SK-N-MC (cell line): Measurements from ENCODE around the gene PTDSS2.

Source experiments
- DNase-seq: peaks from one replicate; pipeline ENCODE4 v3.0.0-alpha.2; 2011; ENCODE audit warnings: low read depth, low spot score
- H3K27ac ChIP-seq: fragments of 200-600 bp; sonication (generic); 2 replicates; pipeline ENCODE4 v1.5.1; 2016; ENCODE audit warnings: mixed run types
- H3K36me3 ChIP-seq: fragments of 200-600 bp; sonication (generic); 2 replicates; pipeline ENCODE4 v1.6.1; 2017; ENCODE audit warnings: antibody characterized with exemption, low read length, mixed read lengths; ENCODE audit not compliant: insufficient read depth
- H3K4me3 ChIP-seq: fragments of 200-600 bp; sonication (generic); 2 replicates; pipeline ENCODE4 v1.5.1; 2016
- H3K9ac ChIP-seq: fragments of 200-600 bp; sonication (generic); 2 replicates; pipeline ENCODE4 v1.8.0; 2017; ENCODE audit warnings: mixed run types, mixed read lengths; ENCODE audit not compliant: insufficient read length
- H3K9me3 ChIP-seq: fragments of 200-600 bp; sonication (generic); 2 replicates; pipeline ENCODE4 v1.6.1; 2017; ENCODE audit warnings: low read depth, mild to moderate bottlenecking, antibody characterized with exemption, low read length, moderate library complexity, mixed read lengths
- EZH2 ChIP-seq: fragments of 200-600 bp; sonication (generic); IDR thresholded peaks from one replicate; pipeline ENCODE4 v1.6.1; 2017; ENCODE audit warnings: antibody characterized with exemption
- FOXP2 ChIP-seq: optimal IDR thresholded peaks from 2 replicates; pipeline ENCODE3; 2011; ENCODE audit warnings: mild to moderate bottlenecking, moderate library complexity; ENCODE audit not compliant: insufficient read depth; ENCODE audit errors: extremely low read length, control extremely low read depth
- POLR2AphosphoS5 ChIP-seq: IDR thresholded peaks from 2 replicates; pipeline ENCODE4 v1.6.1; 2012; ENCODE audit warnings: mild to moderate bottlenecking, low read depth, low read length, borderline replicate concordance

PTDSS2 gene

DNA sequence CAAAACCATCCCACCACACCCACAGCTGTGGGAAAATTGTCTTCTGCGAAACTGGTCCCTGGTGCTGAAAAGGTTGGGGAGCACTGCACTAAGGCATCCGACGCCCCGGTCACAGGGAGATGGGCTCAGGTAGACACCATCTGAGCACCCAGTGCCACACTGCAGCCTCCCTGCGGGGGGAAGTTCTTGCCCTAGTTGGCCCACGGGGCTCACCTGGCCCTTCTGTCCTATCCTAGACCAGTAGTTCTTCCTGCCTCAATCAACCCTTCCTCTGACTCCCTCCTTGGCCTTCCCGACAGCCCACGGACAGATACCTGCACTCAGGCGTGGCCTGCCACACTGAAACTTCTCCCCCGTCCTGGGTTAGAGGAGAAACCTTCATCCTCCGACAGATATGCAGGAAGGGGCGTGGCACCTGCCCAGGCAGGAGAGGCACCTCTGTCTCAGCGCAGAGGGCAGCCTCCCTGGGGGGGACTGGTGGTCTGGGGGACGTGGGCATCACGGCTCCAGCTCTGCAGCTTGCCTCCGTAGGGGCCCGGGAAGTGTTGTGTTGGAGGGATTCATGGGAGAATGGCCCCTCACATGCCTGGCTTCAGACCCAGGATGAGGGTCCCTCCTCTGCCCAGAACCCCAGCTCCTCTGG is 12.7 kb upstream of the PTDSS2 start:
- Histone ChIP-seq H3K36me3 (no peaks in the 10 kb centered on the region), H3K9me3 (no peaks in the 10 kb centered on the region), H3K4me3 (no peak overlapping the region), H3K27ac (no peak overlapping the region), H3K9ac (no peak overlapping the region)
- no peak for DNase-seq
- no peak for TF ChIP-seq FOXP2
- TF ChIP-seq POLR2AphosphoS5: no peak
- TF ChIP-seq EZH2: no peak

DNA sequence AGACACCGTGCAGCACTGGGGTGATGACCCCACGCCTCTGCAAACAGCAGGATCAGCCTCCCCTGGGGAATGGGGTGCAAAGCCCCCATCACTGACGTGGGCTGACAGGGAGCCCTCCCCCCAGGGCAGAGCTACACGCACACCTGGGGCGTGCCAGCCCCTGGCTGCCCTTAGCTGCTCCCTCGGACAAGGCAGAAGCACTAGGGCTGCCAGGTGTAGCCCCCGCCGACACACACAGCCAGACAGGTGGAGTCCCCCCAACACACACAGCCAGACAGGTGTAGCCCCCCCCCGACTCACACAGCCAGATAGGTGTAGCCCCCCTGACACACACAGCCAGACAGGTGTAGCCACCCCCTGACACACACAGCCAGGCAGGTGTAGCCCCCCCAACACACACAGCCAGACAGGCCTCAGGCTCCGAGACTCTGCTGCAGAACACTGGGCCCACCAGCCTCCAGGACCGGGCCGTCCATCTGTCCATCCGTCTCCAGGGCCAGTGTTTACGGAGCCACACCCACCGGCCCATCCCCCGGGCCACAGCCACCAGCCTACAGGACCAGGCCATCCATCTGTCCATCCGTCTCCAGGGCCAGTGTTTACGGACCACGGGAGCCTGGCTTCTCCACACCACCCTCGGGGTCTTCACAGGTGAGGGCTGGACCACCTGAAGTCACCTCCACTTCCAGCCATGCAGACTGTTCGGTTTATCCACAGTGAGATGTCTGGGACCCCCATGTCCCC is 11.8 kb upstream of the PTDSS2 start:
- no peaks in the 10 kb centered on the region for H3K9me3 ChIP-seq
- no peak for DNase-seq
- no peak for TF ChIP-seq POLR2AphosphoS5
- no peak for TF ChIP-seq FOXP2
- no peak for TF ChIP-seq EZH2
- H3K4me3 ChIP-seq: no peak overlapping the region
- no peaks in the 10 kb centered on the region for H3K36me3 ChIP-seq
- no peak overlapping the region for H3K27ac ChIP-seq
- no peak overlapping the region for H3K9ac ChIP-seq

DNA sequence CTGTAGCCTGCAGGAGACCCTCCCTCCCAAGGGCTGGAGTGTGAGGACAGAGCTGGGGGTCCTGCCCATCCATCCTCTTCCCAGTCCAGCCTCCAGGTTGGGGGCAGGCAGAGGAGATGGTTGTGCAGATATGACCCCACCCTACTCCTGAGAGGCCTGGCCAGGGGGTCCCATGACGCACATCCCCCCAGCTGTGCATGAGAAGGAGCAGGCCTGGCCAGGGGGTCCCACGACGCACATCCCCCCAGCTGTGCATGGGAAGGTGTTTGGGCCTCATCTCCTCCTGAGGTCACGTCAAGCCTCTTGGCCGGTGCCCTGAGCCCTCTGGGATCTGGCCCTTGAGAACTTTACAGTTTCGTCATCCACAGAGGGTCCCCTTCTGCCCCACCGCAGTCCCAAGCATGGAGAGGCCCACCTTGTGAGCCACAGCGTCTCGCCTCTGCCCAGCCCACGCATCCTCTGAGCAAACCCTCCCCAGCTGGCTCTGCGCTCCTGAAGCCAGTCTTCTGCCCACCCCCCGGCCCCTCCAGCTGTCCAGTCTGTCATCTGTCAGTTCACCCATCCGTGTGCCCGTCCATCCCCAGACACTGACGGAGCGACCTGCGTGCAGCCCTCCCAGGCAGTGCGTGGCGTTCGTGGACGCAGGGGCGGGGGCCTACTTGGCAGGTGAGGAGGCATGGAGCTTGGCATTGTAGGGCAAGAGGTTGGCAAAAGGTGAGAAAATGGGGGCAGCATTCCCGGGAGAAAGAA is 10.6 kb upstream of the PTDSS2 start:
- TF ChIP-seq POLR2AphosphoS5 (no peak), FOXP2 (no peak), EZH2 (no peak)
- DNase-seq: no peak
- H3K9ac ChIP-seq: no peak overlapping the region
- no peaks in the 10 kb centered on the region for H3K9me3 ChIP-seq
- H3K4me3 ChIP-seq: no peak overlapping the region
- no peaks in the 10 kb centered on the region for H3K36me3 ChIP-seq
- H3K27ac ChIP-seq: no peak overlapping the region

DNA sequence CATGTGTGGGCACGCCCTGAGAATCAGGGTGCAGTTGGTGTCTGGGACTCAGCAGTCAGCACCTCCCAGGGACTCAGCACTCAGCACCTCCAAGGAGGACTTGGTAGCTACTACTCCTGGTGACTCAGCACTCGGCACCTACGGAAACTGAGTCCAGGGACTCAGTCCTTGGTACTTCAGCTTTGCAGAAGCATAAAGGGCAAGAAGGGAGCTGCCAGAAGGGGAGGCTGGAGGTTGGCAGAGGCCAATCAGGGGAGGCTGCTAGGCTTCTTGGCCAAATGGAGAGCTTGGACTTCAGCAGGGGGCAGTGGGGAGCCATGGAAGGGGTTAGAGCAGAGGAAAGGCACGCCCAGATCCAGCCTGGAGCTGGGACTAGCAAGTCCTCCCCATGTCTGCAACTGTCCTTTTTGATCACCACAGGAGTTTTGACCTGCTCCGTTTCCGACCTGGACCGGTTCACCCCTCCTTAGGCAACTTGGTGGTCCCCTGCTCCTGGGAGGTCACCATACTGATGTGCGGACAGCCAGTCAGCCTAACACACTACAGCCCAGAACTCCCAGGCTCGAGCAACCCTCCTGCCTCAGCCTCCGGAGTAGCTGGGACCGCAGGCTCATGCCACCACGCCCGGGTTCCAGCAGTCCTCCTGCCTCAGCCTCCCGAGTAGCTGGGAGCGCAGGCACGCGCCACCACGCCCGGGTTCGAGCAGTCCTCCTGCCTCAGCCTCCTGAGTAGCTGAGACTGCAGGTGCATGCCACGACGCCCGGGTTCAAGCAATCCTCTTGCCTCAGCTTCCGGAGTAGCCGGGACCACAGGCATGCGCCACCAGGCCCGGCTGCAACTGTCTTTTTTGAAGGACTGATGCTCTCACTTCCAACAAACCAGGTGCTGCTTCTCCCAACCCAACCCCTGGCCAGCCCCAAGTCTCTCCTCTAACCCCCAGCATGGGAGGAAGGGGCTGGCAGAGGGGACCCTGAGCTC is 9.7 kb upstream of the PTDSS2 start:
- H3K9ac ChIP-seq: no peak overlapping the region
- H3K27ac ChIP-seq: no peak overlapping the region
- TF ChIP-seq FOXP2 (no peak), EZH2 (no peak), POLR2AphosphoS5 (no peak)
- H3K9me3 ChIP-seq: no peaks in the 10 kb centered on the region
- H3K4me3 ChIP-seq: no peak overlapping the region
- H3K36me3 ChIP-seq: no peaks in the 10 kb centered on the region
- no peak for DNase-seq

DNA sequence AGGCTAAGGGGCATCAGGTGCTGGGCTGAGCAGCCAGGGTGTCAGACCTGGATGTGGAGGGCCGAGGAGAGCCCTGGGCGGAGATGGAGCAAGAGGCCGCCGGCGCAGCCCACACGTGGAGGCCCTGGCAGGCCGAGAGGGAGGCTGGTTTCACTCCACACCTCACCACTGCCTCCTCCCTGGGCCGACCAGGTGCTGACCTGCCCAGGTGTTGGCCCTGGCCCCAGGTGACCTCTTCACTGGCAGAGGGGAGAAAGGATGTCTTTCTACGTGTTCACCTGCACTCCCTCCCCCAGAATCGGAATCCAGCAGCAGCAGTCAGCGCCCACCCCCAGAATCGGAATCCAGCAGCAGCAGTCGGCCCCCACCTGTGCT is 9.0 kb upstream of the PTDSS2 start:
- H3K9ac ChIP-seq: no peak overlapping the region

DNA sequence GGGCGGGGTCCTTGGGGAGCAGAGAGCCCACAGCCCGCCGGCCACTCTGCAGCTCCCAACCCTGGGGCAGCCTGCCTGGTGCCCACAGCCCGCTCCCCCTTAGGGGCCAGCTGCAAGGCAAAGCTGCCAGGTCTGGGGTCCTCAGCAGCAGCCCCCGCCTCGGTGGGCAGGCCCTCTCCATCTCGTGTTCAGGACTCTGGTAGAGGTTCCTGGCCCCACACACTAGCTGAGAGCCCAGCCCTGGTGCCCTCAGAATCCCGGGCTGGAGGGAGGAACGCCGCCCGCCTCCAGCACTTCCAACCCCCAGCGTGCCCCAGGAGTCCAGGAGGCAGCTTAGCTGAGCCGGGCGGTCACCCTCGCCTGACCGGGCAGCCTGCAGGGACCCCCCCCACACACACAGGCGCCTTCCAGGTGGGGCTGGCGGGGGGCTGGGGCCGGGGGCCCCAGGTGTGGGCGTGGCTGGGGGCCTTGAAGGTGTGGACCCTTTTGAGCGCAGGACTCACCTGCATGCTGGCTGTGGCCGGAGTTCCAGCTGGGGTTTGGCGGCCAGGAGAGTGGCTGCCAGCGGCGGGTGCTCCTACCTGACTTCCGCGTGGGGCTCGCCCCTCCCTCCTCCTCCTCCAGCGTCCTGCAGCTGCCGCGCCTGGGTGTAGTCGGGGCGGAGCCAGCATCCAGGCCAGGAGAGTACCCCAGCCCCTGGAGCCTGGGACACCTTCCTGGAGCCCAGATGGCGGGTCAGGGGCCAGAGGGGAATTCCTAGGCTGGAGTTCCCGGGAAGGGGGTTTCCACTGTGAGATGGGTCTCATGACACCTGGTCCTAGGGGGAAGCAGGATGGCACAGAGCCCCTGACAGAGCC is 8.4 kb upstream of the PTDSS2 start, which contains the start of gene ANO9:
ANO9 (minus strand) TSS at position 594 of the 857 bp plus-strand sequence; CDS start at position 509, 85 bp downstream.
- Histone ChIP-seq H3K9ac (no peak within 1 kb of the TSS), H3K9me3 (no peaks in the 10 kb centered on the region), H3K4me3 (no peak within 1 kb of the TSS), H3K36me3 (no peaks in the 10 kb centered on the region), H3K27ac (no peak within 1 kb of the TSS)
- TF ChIP-seq EZH2 (no peak), POLR2AphosphoS5 (no peak), FOXP2 (no peak)
- DNase-seq: no peak

More for the DNA sequence above, 9.0 kb upstream of the PTDSS2 start:
- Histone ChIP-seq H3K4me3 (no peak overlapping the region), H3K27ac (no peak overlapping the region), H3K9me3 (no peaks in the 10 kb centered on the region), H3K36me3 (no peaks in the 10 kb centered on the region)
- TF ChIP-seq FOXP2 (no peak), EZH2 (no peak), POLR2AphosphoS5 (no peak)
- DNase-seq: no peak

DNA sequence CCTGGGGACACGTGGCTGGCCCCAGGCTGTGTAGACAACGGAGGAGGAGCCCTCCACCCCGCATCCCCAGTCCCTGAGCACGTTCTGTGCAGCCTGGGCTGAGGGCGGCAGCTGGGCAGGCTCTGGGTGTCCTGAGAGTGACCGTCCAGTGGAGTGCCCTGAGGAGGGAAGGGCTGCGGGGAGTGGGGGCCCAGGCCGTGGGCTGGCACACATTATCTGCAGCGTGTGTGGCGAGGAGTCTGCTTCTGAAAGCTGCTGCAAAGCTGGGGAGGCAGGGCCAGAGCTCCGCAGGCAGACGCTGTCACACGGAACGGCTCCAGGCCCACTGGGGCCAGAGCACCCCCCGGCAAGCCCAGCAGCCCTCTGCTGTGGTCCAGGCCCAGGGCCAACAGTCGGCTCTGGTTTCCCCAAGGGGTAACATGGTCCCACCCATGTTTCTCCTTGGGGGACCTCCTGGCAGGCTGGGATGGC is 7.4 kb upstream of the PTDSS2 start:
- Histone ChIP-seq H3K27ac (no peak overlapping the region), H3K4me3 (no peak overlapping the region), H3K9ac (no peak overlapping the region), H3K9me3 (no peaks in the 10 kb centered on the region), H3K36me3 (no peaks in the 10 kb centered on the region)
- no peak for TF ChIP-seq FOXP2
- no peak for TF ChIP-seq POLR2AphosphoS5
- no peak for TF ChIP-seq EZH2
- DNase-seq: no peak
